HG02885 (cell line): ENCODE measurements around the gene UPK3BL2.
"Not testable (repeated sequence)": the region's sequence is repeated elsewhere in the genome, so short reads cannot be mapped to it uniquely, and the experiment has no call there.

Source experiments
- ATAC-seq: cut with Tn5 transposase; IDR thresholded peaks from one replicate; pipeline ENCODE4 v1.9.1; 2021; ENCODE audit warnings: mild to moderate bottlenecking; ENCODE audit not compliant: unreplicated experiment, poor library complexity

Gene UPK3BL2

GRCh38 chr7:102532127-102532526 lies 11.4 kb downstream of the UPK3BL2 start:
- not testable (repeated sequence) for ATAC-seq

- not testable (repeated sequence) for ATAC-seq
Measured at GRCh38 chr7:102531583-102531982, 11.9 kb downstream of the UPK3BL2 start.

GRCh38 chr7:102527822-102528793 lies 15.4 kb downstream of the UPK3BL2 start:
- not testable (repeated sequence) for ATAC-seq

GRCh38 chr7:102527182-102527581 lies 16.3 kb downstream of the UPK3BL2 start:
- not testable (repeated sequence) for ATAC-seq

- not testable (repeated sequence) for ATAC-seq
Measured at GRCh38 chr7:102524803-102525202, 18.7 kb downstream of the UPK3BL2 start.

- ATAC-seq, result not testable (repeated sequence)
Measured at GRCh38 chr7:102520797-102521196, 22.7 kb downstream of the UPK3BL2 start.

GRCh38 chr7:102517550-102518147 lies 25.8 kb downstream of the UPK3BL2 start, which contains the start of gene RASA4B:
RASA4B (minus strand) TSS chr7:102517777; CDS start chr7:102517710, 67 bp downstream.
- ATAC-seq, result peak; percentile 85

GRCh38 chr7:102516951-102517350 lies 26.5 kb downstream of the UPK3BL2 start:
- not testable (repeated sequence) for ATAC-seq

- ATAC-seq, result not testable (repeated sequence)
Measured at GRCh38 chr7:102515889-102516288, 27.6 kb downstream of the UPK3BL2 start.

GRCh38 chr7:102514881-102515721 lies 28.4 kb downstream of the UPK3BL2 start:
- ATAC-seq, result peak; percentile 65

GRCh38 chr7:102512642-102513221 lies 30.8 kb downstream of the UPK3BL2 start:
- ATAC-seq, result not testable (repeated sequence)

GRCh38 chr7:102511860-102512522 lies 31.5 kb downstream of the UPK3BL2 start:
- peak; percentile 49 for ATAC-seq

- ATAC-seq, result not testable (repeated sequence)
Measured at GRCh38 chr7:102510575-102510974, 32.9 kb downstream of the UPK3BL2 start.

- ATAC-seq, result not testable (repeated sequence)
Measured at GRCh38 chr7:102507410-102508088, 35.9 kb downstream of the UPK3BL2 start.

- not testable (repeated sequence) for ATAC-seq
Measured at GRCh38 chr7:102505298-102506185, 38.0 kb downstream of the UPK3BL2 start.

GRCh38 chr7:102503141-102503540 lies 40.4 kb downstream of the UPK3BL2 start:
- ATAC-seq, result not testable (repeated sequence)

- not testable (repeated sequence) for ATAC-seq
Measured at GRCh38 chr7:102498321-102498720, 45.2 kb downstream of the UPK3BL2 start.

GRCh38 chr7:102497308-102497707 lies 46.2 kb downstream of the UPK3BL2 start:
- ATAC-seq, result not testable (repeated sequence)
